Upper lobe of left lung (tissue), 6 donors: ENCODE data around the gene CELA1. TPM values are rescaled to one million over a fixed set of nuclear protein-coding genes. Genes with fewer than 3 reads are reported as not detected.

ENCODE experiments used
- ATAC-seq, 2 donors: fragments of 200-7000 bp; cut with Tn5 transposase; one replicate each; pipeline ENCODE4 v1.9.1; 2022; ENCODE audit warnings: mild to moderate bottlenecking in 2 of 2, moderate library complexity in 2 of 2; ENCODE audit not compliant: low FRiP score in 2 of 2
- DNase-seq, 2 donors: peaks; one replicate each; pipeline ENCODE4 v3.0.0-alpha.2; 2019 to 2020
- H3K27ac ChIP-seq, 4 donors: fragments of 200-600 bp; sonication (generic); one replicate each; pipeline ENCODE4 v1.5.1; 2016 to 2019
- H3K27me3 ChIP-seq, 4 donors: fragments of 200-600 bp; sonication (generic); one replicate each; pipeline ENCODE4 v1.5.1; 2017 to 2019
- H3K36me3 ChIP-seq, 4 donors: fragments of 200-600 bp; sonication (generic); one replicate each; pipeline ENCODE4 v1.5.1; 2016 to 2019
- H3K4me1 ChIP-seq, 4 donors: fragments of 200-600 bp; sonication (generic); one replicate each; pipeline ENCODE4 v1.5.1; 2018 to 2019
- H3K4me3 ChIP-seq, 4 donors: fragments of 200-600 bp; sonication (generic); one replicate each; pipeline ENCODE4 v1.5.1; 2017 to 2019; ENCODE audit warnings: mild to moderate bottlenecking in 2 of 4, moderate library complexity in 1 of 4
- H3K9me3 ChIP-seq, 4 donors: fragments of 200-600 bp; sonication (generic); one replicate each; pipeline ENCODE4 v1.5.1; 2018 to 2019
- CTCF ChIP-seq, 6 experiments: fragments of 450-650 bp in 4 of 6; fragments of 200-600 bp in 2 of 6; sonication (generic) in 2 of 6; IDR thresholded peaks; one replicate each; pipeline ENCODE4 v1.5.1; 2016 to 2019; ENCODE audit warnings: antibody characterized with exemption in 6 of 6
- EP300 ChIP-seq, 4 donors: sonication (generic); formaldehyde crosslinking; IDR thresholded peaks; one replicate each; pipeline ENCODE4 v1.5.1; 2017; ENCODE audit warnings: antibody characterized with exemption in 4 of 4, control low read depth in 2 of 4
- POLR2A ChIP-seq, 4 donors: fragments of 450-650 bp; IDR thresholded peaks; one replicate each; pipeline ENCODE4 v1.5.1; 2016 to 2017; ENCODE audit warnings: antibody characterized with exemption in 4 of 4, mild to moderate bottlenecking in 2 of 4
- POLR2AphosphoS5 ChIP-seq, 2 donors: sonication (generic); formaldehyde crosslinking; IDR thresholded peaks; one replicate each; pipeline ENCODE4 v1.5.1; 2017; ENCODE audit warnings: antibody characterized with exemption in 2 of 2
- WGBS, 2 donors: methylation state at CpG; one replicate each; pipeline ENCODE4 v1.1.5; 2017 to 2018; 5-methylcytosine and 5-hydroxymethylcytosine counted together
- total RNA-seq, 6 donors: library from RNA; depleted of rRNA in 4 of 6; stranded (reverse); fragments of >200 nt in 4 of 6; gene quantifications; one replicate each; pipeline versions ENCODE4 v1.1.0 to v1.2.1, GENCODE V29; 2016 to 2021
- donor health status: DM: no; HTN: no; CAD: no; lungs with moderate emphysema.
- donor health status: DM: no; HTN: yes; CAD: no; lungs with severe emphysema.

The CELA1 gene
- total RNA-seq, 6 donors from 2014 or later: not detected

GRCh38 chr12:51377099-51377984, 30.9 kb upstream of the CELA1 start:
- no peak for TF ChIP-seq CTCF (IDR thresholded peaks at IDR 0.05)
- TF ChIP-seq POLR2A (IDR thresholded peaks at IDR 0.05): no peak
- TF ChIP-seq POLR2AphosphoS5 (IDR thresholded peaks at IDR 0.05): no peak
- TF ChIP-seq EP300 (IDR thresholded peaks at IDR 0.05): no peak
- DNase-seq (peak in 1 of 2 donors; percentile 44), ATAC-seq (no peak)
- Histone ChIP-seq H3K27ac (no peak overlapping the region), H3K36me3 (no peaks in the 10 kb centered on the region), H3K4me1 (no peaks in the 10 kb centered on the region), H3K27me3 (no peaks in the 10 kb centered on the region), H3K4me3 (no peak overlapping the region), H3K9me3 (no peaks in the 10 kb centered on the region)
- 90 to 94% methylated on average over 11 of the region's 11 CpGs for WGBS, 2 donors

- TF ChIP-seq POLR2AphosphoS5 (IDR thresholded peaks at IDR 0.05): no peak
- no peak for TF ChIP-seq CTCF (IDR thresholded peaks at IDR 0.05)
- TF ChIP-seq EP300 (IDR thresholded peaks at IDR 0.05): no peak
- TF ChIP-seq POLR2A (IDR thresholded peaks at IDR 0.05): no peak
- Histone ChIP-seq H3K9me3 (no peaks in the 10 kb centered on the region), H3K4me1 (peaks cover 0 to 10% (median 2%) of the 10 kb centered on the region in 4 donors), H3K36me3 (no peaks in the 10 kb centered on the region), H3K4me3 (no peak overlapping the region), H3K27ac (no peak overlapping the region), H3K27me3 (no peaks in the 10 kb centered on the region)
- no peak for ATAC-seq
- no peak for DNase-seq
- WGBS, 2 donors: 77 to 82% methylated on average over 5 of the region's 5 CpGs
Measured at GRCh38 chr12:51374856-51375255, 28.4 kb upstream of the CELA1 start.

- peaks cover 0 to 14% (median 2%) of the 10 kb centered on the region in 4 donors for H3K4me1 ChIP-seq
- WGBS, 2 donors: 50 to 79% methylated on average over 1 to 2 of the region's 2 CpGs
- TF ChIP-seq POLR2A (IDR thresholded peaks at IDR 0.05) (no peak), CTCF (IDR thresholded peaks at IDR 0.05) (no peak), EP300 (IDR thresholded peaks at IDR 0.05) (no peak), POLR2AphosphoS5 (IDR thresholded peaks at IDR 0.05) (no peak)
- H3K27ac ChIP-seq: no peak overlapping the region
- no peak for ATAC-seq
- H3K4me3 ChIP-seq: no peak overlapping the region
- no peaks in the 10 kb centered on the region for H3K27me3 ChIP-seq
- H3K36me3 ChIP-seq: no peaks in the 10 kb centered on the region
- H3K9me3 ChIP-seq: no peaks in the 10 kb centered on the region
- DNase-seq: no peak
Measured at GRCh38 chr12:51374361-51374760, 27.9 kb upstream of the CELA1 start.

GRCh38 chr12:51373187-51373586, 26.7 kb upstream of the CELA1 start:
- TF ChIP-seq CTCF (IDR thresholded peaks at IDR 0.05) (no peak), EP300 (IDR thresholded peaks at IDR 0.05) (no peak), POLR2AphosphoS5 (IDR thresholded peaks at IDR 0.05) (no peak), POLR2A (IDR thresholded peaks at IDR 0.05) (no peak)
- H3K9me3 ChIP-seq: no peaks in the 10 kb centered on the region
- no peaks in the 10 kb centered on the region for H3K36me3 ChIP-seq
- ATAC-seq (no peak), DNase-seq (no peak)
- WGBS, 2 donors: 69% methylated on average over 3 of the region's 3 CpGs
- H3K4me1 ChIP-seq: peaks cover 0 to 21% (median 4%) of the 10 kb centered on the region in 4 donors
- no peak overlapping the region for H3K27ac ChIP-seq
- H3K4me3 ChIP-seq: no peak overlapping the region
- H3K27me3 ChIP-seq: no peaks in the 10 kb centered on the region
